ENCODE results near the gene GSX2. TPM values are rescaled to one million over a fixed set of nuclear protein-coding genes. Genes with fewer than 3 reads are reported as not detected.
A peak's percentile ranks its signal among the peaks of the same experiment; 100 is the strongest.

GSX2 gene
- polyA plus RNA-seq, 1 donor (not counting 4 experiments of a cell fraction or from before 2014, with no cell fraction given): not detected

- H3K9me1 ChIP-seq (ENCODE audit: control insufficient read depth, extremely low read depth, insufficient read depth, low read length): no peaks in the 10 kb centered on the region
- no peak overlapping the region for H3K27ac ChIP-seq (ENCODE audit: control insufficient read depth, insufficient read depth, low read length)
- no peaks in the 10 kb centered on the region for H3K79me2 ChIP-seq (ENCODE audit: control insufficient read depth, insufficient read depth, low read length)
- H3K4me2 ChIP-seq (ENCODE audit: control insufficient read depth, extremely low read depth, insufficient read depth, low read depth, low read length): no peak overlapping the region
- H3K4me1 ChIP-seq (ENCODE audit: control insufficient read depth, extremely low read depth, insufficient read depth, low read length): peaks cover 25% of the 10 kb centered on the region
- no peaks in the 10 kb centered on the region for H3K36me3 ChIP-seq (ENCODE audit: control insufficient read depth in 2 of 2, extremely low read depth in 1 of 2, insufficient read depth in 2 of 2, low read length in 2 of 2)
- DNase-seq (ENCODE audit: low read depth, low spot score) (peak; percentile 71), FAIRE-seq (peak; percentile 100)
- no peaks in the 10 kb centered on the region for H3K9me3 ChIP-seq (ENCODE audit: control insufficient read depth, low read depth, low read length)
- H3K27me3 ChIP-seq (ENCODE audit: control insufficient read depth, extremely low read depth, insufficient read depth, low read length): no peaks in the 10 kb centered on the region
- no peaks in the 10 kb centered on the region for H4K20me1 ChIP-seq (ENCODE audit: control insufficient read depth, extremely low read depth, insufficient read depth, low read length)
- no peak for TF ChIP-seq EZH2 (IDR thresholded peaks at IDR 0.05; ENCODE audit: low read length)
- TF ChIP-seq, protein P1, sequence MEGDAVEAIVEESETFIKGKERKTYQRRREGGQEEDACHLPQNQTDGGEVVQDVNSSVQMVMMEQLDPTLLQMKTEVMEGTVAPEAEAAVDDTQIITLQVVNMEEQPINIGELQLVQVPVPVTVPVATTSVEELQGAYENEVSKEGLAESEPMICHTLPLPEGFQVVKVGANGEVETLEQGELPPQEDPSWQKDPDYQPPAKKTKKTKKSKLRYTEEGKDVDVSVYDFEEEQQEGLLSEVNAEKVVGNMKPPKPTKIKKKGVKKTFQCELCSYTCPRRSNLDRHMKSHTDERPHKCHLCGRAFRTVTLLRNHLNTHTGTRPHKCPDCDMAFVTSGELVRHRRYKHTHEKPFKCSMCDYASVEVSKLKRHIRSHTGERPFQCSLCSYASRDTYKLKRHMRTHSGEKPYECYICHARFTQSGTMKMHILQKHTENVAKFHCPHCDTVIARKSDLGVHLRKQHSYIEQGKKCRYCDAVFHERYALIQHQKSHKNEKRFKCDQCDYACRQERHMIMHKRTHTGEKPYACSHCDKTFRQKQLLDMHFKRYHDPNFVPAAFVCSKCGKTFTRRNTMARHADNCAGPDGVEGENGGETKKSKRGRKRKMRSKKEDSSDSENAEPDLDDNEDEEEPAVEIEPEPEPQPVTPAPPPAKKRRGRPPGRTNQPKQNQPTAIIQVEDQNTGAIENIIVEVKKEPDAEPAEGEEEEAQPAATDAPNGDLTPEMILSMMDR (optimal IDR thresholded peaks at IDR 0.05 in 1 of 3, IDR thresholded peaks at IDR 0.05 in 1 of 3, conservative IDR thresholded peaks at IDR 0.05 in 1 of 3; ENCODE audit: extremely low read depth in 1 of 3, insufficient read depth in 2 of 3, low read length in 3 of 3): no peak
- dilution Hi-C loops (cut with MboI; ENCODE audit: extremely low pct_ligation_motif_present, low sequenced_read_pairs): no loop called here
- H2AFZ ChIP-seq (ENCODE audit: control insufficient read depth, low read length): no peak overlapping the region
- H3K9ac ChIP-seq (ENCODE audit: control insufficient read depth, extremely low read depth, insufficient read depth, low read length): no peak overlapping the region
- H3K4me3 ChIP-seq (ENCODE audit: control insufficient read depth in 2 of 3, extremely low read depth in 1 of 3, insufficient read depth in 2 of 3, low read depth in 1 of 3, low read length in 3 of 3): no peak overlapping the region
Observed at GRCh38 chr4:54085284-54085683, 14.7 kb upstream of the GSX2 start.

DNA sequence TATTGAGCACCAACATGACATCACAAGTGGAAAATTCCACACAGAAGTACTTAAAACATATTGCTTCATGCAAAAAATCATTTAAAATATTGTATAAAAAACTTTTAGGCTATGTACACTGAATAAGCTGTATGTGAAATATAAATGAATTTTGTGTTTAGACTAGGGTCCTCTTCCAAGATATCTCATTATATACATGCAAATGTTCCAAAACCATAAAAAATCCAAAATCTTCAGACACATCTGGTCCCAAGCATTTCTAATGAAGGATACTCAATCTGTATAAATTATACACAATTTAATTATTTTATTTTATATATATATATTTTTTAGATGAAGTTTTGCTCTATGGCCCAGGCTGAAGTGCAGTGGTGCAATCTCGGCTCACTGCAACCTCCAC lies 10.1 kb upstream of the GSX2 start:
- no peaks in the 10 kb centered on the region for H3K36me3 ChIP-seq (ENCODE audit: control insufficient read depth in 2 of 2, extremely low read depth in 1 of 2, insufficient read depth in 2 of 2, low read length in 2 of 2)
- no peak overlapping the region for H3K27ac ChIP-seq (ENCODE audit: control insufficient read depth, insufficient read depth, low read length)
- H3K9ac ChIP-seq (ENCODE audit: control insufficient read depth, extremely low read depth, insufficient read depth, low read length): no peak overlapping the region
- no peak for FAIRE-seq
- TF ChIP-seq EZH2 (IDR thresholded peaks at IDR 0.05; ENCODE audit: low read length): no peak
- TF ChIP-seq, protein P1 (optimal IDR thresholded peaks at IDR 0.05 in 1 of 3, IDR thresholded peaks at IDR 0.05 in 1 of 3, conservative IDR thresholded peaks at IDR 0.05 in 1 of 3; ENCODE audit: extremely low read depth in 1 of 3, insufficient read depth in 2 of 3, low read length in 3 of 3): no peak
- DNase-seq (ENCODE audit: low read depth, low spot score): no peak
- H3K9me1 ChIP-seq (ENCODE audit: control insufficient read depth, extremely low read depth, insufficient read depth, low read length): no peaks in the 10 kb centered on the region
- no peak overlapping the region for H3K4me3 ChIP-seq (ENCODE audit: control insufficient read depth in 2 of 3, extremely low read depth in 1 of 3, insufficient read depth in 2 of 3, low read depth in 1 of 3, low read length in 3 of 3)
- no peaks in the 10 kb centered on the region for H3K9me3 ChIP-seq (ENCODE audit: control insufficient read depth, low read depth, low read length)
- no peaks in the 10 kb centered on the region for H4K20me1 ChIP-seq (ENCODE audit: control insufficient read depth, extremely low read depth, insufficient read depth, low read length)
- peaks cover 19% of the 10 kb centered on the region for H3K27me3 ChIP-seq (ENCODE audit: control insufficient read depth, extremely low read depth, insufficient read depth, low read length)
- H3K4me1 ChIP-seq (ENCODE audit: control insufficient read depth, extremely low read depth, insufficient read depth, low read length): peaks cover 28% of the 10 kb centered on the region
- H3K4me2 ChIP-seq (ENCODE audit: control insufficient read depth, extremely low read depth, insufficient read depth, low read depth, low read length): no peak overlapping the region
- H3K79me2 ChIP-seq (ENCODE audit: control insufficient read depth, insufficient read depth, low read length): no peaks in the 10 kb centered on the region
- no peak overlapping the region for H2AFZ ChIP-seq (ENCODE audit: control insufficient read depth, low read length)
- dilution Hi-C loops (cut with MboI; ENCODE audit: extremely low pct_ligation_motif_present, low sequenced_read_pairs): no loop called here
